GM18951 (cell line): ENCODE measurements around the gene MCTP1.
"Not testable (repeated sequence)": the region's sequence is repeated elsewhere in the genome, so short reads cannot be mapped to it uniquely, and the experiment has no call there.

ENCODE experiments used
- POLR2A ChIP-seq: IDR thresholded peaks from 4 replicates; pipeline ENCODE4 v1.6.1; 2011; ENCODE audit warnings: mild to moderate bottlenecking; ENCODE audit not compliant: insufficient read length, insufficient read depth; ENCODE audit errors: extremely low read depth
- in situ Hi-C: fragments of 300-500 bp; cut with MboI; formaldehyde crosslinking; loops from one replicate; pipeline ENCODE4 v1.12.0; 2022; ENCODE audit warnings: low sequenced_read_pairs, mixed read lengths, inconsistent platforms; ENCODE audit not compliant: unreplicated experiment

The MCTP1 gene

DNA sequence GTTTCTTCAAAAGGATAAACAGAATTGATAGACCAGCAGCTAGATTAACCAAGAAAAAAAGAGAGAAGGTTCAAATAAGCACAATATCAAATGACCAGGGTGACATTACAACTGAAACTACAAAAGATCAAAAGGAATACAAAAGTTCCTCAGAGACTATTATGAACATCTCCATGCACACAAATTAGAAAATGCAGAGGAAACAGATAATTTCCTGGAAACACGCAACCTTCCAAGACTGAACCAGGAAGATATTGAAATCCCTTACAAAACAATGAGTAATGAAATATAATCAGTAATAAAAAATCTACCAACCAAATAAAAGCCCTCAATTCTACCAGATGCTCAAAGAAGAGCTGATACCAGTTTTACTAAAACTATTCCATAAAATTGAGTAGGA, 252.1 kb downstream of the MCTP1 start:
- in situ Hi-C loops, result no loop called here
- no peak for TF ChIP-seq POLR2A

- no peak for TF ChIP-seq POLR2A
- in situ Hi-C loops, result no loop called here
These were observed 255.1 kb downstream of the MCTP1 start for GRCh38 chr5:95029569-95030366.

DNA sequence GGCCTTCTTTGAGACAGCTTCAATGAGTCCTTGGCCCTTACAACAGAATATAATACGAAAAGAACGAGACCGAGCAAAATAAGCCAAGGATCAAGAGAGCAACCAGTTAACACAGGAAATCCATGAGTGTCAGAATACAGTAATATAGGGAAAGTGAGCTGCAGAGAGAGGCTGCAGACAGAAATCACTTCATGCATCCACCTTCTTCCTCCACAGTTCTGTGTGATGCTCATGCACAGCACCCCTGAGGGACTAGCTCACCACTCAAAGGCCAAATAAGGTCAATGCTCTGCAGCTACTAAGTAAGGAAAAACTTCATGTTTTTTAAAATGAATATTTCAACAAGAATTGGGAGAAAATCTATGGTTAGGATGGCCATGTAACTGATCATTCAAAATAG, 257.1 kb downstream of the MCTP1 start:
- in situ Hi-C loops, result no loop called here
- no peak for TF ChIP-seq POLR2A

GRCh38 chr5:95027151-95027721, 257.7 kb downstream of the MCTP1 start:
- TF ChIP-seq POLR2A, result no peak
- in situ Hi-C loops, result no loop called here

DNA sequence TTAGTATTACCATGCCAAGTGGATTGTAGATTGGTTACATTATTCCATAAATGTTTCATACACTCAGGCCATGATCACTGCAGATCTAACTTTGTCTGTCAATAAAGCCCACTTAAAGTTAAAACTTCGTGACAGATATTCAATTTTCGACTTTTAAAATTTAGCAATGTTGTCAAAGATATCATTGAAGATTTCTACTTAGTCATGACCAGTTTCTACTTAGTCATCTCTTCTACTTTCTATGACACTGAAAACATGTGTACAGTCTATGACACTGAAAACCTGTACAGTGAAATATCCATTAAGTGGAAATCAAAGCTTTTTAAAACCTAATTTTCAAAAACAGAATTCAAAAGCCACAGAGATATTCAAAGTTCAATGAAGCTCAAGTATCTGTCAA, 258.2 kb downstream of the MCTP1 start:
- in situ Hi-C loops, result no loop called here
- no peak for TF ChIP-seq POLR2A

DNA sequence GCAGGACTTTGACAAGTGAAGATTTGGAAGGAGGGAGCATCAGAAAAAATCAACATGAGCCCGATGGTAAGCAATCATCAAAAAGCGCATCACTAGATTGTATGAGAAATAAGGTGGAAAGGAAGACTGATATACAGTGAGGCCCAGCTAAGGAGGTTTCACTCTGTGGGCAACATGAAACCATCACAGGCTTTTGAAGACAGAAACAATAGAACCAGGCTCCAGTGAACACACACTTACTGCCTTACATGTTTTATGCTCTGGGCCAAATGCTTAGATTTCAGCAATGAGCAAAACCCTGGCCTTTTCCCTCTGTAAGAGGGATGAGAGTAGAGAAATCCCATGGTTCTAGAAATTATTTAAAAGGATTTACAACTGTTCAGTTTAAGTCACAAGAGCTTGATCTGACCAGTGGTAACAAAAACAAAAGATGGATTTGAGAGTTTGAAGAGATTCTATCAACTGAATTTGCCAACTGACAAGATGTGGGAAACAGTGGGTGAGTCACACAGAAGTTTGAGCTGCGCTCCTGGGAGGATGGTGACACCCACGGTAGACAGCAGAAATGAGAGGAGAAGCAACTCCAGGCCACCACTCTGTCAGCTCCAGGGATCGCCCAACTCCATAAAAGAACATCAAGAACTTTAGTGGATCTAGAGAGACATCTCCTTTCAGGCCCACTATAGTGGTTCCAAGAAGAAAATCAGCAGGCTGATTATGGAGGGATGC, 261.8 kb downstream of the MCTP1 start:
- in situ Hi-C loops, result no loop called here
- TF ChIP-seq POLR2A, result no peak

- no peak for TF ChIP-seq POLR2A
- in situ Hi-C loops, result no loop called here
These were observed 264.5 kb downstream of the MCTP1 start for GRCh38 chr5:95020345-95020744.

- in situ Hi-C loops, result no loop called here
- no peak for TF ChIP-seq POLR2A
These were observed 265.9 kb downstream of the MCTP1 start for GRCh38 chr5:95018946-95019345.

DNA sequence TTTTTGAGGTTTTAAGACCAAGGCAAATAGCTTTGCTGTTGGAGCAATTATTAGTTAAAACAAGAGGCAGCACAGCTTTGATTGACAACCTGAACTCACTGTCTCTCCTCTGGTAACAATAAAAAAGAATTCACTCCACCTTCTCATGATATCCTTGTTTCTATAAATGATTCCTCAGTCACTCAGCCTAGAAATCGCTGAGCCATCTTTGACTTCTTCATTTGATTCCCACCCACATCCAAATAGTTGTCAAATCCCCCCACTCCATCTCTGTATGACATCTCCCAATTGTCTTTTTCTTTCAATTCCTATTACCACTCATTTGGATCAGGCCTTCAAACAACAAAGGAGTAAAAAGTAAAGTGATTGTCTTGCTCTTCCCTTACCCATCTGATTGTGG, 266.4 kb downstream of the MCTP1 start:
- no peak for TF ChIP-seq POLR2A
- in situ Hi-C loops, result no loop called here

GRCh38 chr5:95009812-95010211, 275.1 kb downstream of the MCTP1 start:
- in situ Hi-C loops, result no loop called here

GRCh38 chr5:95007921-95008597, 276.8 kb downstream of the MCTP1 start:
- no peak for TF ChIP-seq POLR2A
- in situ Hi-C loops, result no loop called here

More at GRCh38 chr5:95009812-95010211, 275.1 kb downstream of the MCTP1 start:
- no peak for TF ChIP-seq POLR2A

GRCh38 chr5:95005811-95006210, 279.1 kb downstream of the MCTP1 start:
- in situ Hi-C loops, result no loop called here
- TF ChIP-seq POLR2A, result no peak

DNA sequence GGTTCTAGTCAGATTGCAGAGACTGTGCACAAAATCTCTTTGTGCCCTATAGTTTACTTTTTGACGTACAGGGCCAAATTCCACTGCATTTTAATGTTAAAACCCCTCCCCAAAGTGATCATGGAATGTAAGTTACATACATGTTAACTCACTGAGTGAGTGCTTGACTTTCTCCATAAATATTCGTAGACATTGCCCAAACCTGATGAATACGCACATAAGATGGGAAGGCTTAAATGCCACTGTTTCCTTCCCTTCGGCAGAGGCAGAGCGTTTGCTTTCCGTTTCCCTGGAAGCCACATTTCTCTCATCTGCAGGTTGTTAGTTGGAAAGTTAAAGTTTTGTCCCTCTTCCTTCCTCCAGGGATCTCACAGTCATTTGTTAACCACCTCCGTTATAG, 286.2 kb downstream of the MCTP1 start:
- in situ Hi-C loops, result no loop called here
- no peak for TF ChIP-seq POLR2A

GRCh38 chr5:94994537-94994936, 290.4 kb downstream of the MCTP1 start:
- in situ Hi-C loops, result not testable (repeated sequence)

DNA sequence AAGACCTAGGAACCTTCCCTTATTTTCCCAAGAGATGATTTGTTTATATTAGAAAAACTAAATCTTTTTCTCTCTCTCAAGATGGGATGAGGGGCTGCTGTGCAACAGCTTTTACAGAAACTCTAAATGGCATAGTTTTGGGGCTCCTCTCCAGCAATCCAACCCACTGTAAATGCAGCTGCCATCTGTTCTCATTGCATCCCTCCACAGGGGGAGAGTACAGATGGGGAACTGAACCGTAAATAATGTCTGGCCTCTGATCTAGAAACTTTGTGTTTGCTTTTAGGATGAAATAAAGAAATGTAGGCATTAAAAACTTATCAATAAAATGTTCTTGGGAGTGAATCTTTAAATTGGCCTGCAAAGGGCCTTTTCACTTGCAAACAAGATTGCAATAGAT, 291.4 kb downstream of the MCTP1 start:
- TF ChIP-seq POLR2A, result no peak
- in situ Hi-C loops, result no loop called here
